SK-N-SH (cell line): ENCODE data around the gene OR4D11. TPM values are rescaled to one million over a fixed set of nuclear protein-coding genes. Genes with fewer than 3 reads are reported as not detected.

ENCODE experiments used
- CTCF ChIA-PET: fragments of 300-600, 350-600 bp; formaldehyde crosslinking; extraction: SDS; loops from one replicate; lab custom pipeline; 2021; lab: Yijun Ruan, JAX
- POLR2A ChIA-PET: fragments of 350-600 bp; sonication (Branson Sonifier 250); formaldehyde crosslinking; extraction: SDS; loops from one replicate; lab custom pipeline; 2020; ENCODE audit warnings: antibody characterized with exemption, inconsistent platforms; lab: Yijun Ruan, JAX
- DNase-seq: peaks from one replicate; pipeline ENCODE4 v3.0.0; 2012
- H2AFZ ChIP-seq: fragments of 200-600 bp; sonication (generic); 2 replicates; pipeline ENCODE4 v1.8.1; 2016; ENCODE audit warnings: antibody characterized with exemption, mild to moderate bottlenecking, low read depth
- H3F3A ChIP-seq: fragments of 200-600 bp; sonication (generic); replicated peaks from 2 replicates; pipeline ENCODE3; 2016; ENCODE audit warnings: antibody characterized with exemption, mild to moderate bottlenecking; ENCODE audit not compliant: insufficient read depth
- H3K27ac ChIP-seq, 2 experiments: fragments of 200-500 bp in 1 of 2; fragments of 200-600 bp in 1 of 2; sonication (Bioruptor generic) in 1 of 2; sonication (generic), shearing (Covaris generic) in 1 of 2; 2 replicates each; pipeline versions ENCODE4 v1.5.1 to v1.6.1; 2014 to 2016; ENCODE audit warnings: low read depth in 2 of 2, inconsistent platforms in 1 of 2, low read length in 1 of 2, mild to moderate bottlenecking in 1 of 2, mixed read lengths in 1 of 2
- H3K27me3 ChIP-seq: fragments of 200-600 bp; sonication (generic), shearing (Covaris generic); 2 replicates; pipeline ENCODE4 v1.6.1; 2016; ENCODE audit warnings: mixed run types; ENCODE audit not compliant: insufficient read depth
- H3K36me3 ChIP-seq, 2 experiments: fragments of 200-500 bp in 1 of 2; fragments of 200-600 bp in 1 of 2; sonication (Bioruptor generic) in 1 of 2; sonication (generic) in 1 of 2; replicated peaks in 1 of 2; 2 replicates each; pipeline versions ENCODE3 to v1.5.1; 2014 to 2016; ENCODE audit warnings: low read length in 1 of 2, mild to moderate bottlenecking in 1 of 2; ENCODE audit not compliant: insufficient read depth in 2 of 2, control insufficient read depth in 1 of 2
- H3K4me1 ChIP-seq, 2 experiments: fragments of 200-500 bp in 1 of 2; fragments of 200-600 bp in 1 of 2; sonication (Bioruptor generic) in 1 of 2; sonication (generic), shearing (Covaris generic) in 1 of 2; 2 replicates each; pipeline versions ENCODE4 v1.5.1 to v1.6.1; 2014 to 2016; ENCODE audit warnings: low read depth in 1 of 2, low read length in 1 of 2, mixed run types in 1 of 2; ENCODE audit not compliant: insufficient read depth in 2 of 2, control insufficient read depth in 1 of 2
- H3K4me2 ChIP-seq: fragments of 200-600 bp; sonication (generic), shearing (Covaris generic); 2 replicates; pipeline ENCODE4 v1.6.1; 2017; ENCODE audit warnings: mixed run types
- H3K4me3 ChIP-seq, 2 experiments: fragments of 200-500 bp in 1 of 2; fragments of 200-600 bp in 1 of 2; sonication (Bioruptor generic) in 1 of 2; sonication (generic), shearing (Covaris generic) in 1 of 2; 2 replicates each; pipeline versions ENCODE4 v1.5.1 to v1.8.1; 2014 to 2016; ENCODE audit warnings: low read depth in 2 of 2, inconsistent platforms in 1 of 2, low read length in 1 of 2, mild to moderate bottlenecking in 1 of 2, mixed read lengths in 1 of 2, moderate library complexity in 1 of 2
- H3K79me2 ChIP-seq: fragments of 200-600 bp; sonication (generic); 2 replicates; pipeline ENCODE4 v1.8.1; 2017; ENCODE audit warnings: mild to moderate bottlenecking; ENCODE audit not compliant: insufficient read depth
- H3K9ac ChIP-seq: fragments of 200-600 bp; sonication (generic); 2 replicates; pipeline ENCODE4 v1.6.1; 2017; ENCODE audit warnings: mixed run types
- H3K9me2 ChIP-seq: fragments of 200-600 bp; sonication (generic); 2 replicates; pipeline ENCODE4 v1.6.1; 2017; ENCODE audit warnings: mixed run types
- H3K9me3 ChIP-seq: fragments of 200-600 bp; sonication (generic); 2 replicates; pipeline ENCODE4 v1.6.1; 2017; ENCODE audit warnings: mixed run types, mild to moderate bottlenecking, moderate library complexity
- H4K20me1 ChIP-seq: fragments of 200-600 bp; sonication (generic); 2 replicates; pipeline ENCODE4 v1.6.1; 2017; ENCODE audit warnings: mild to moderate bottlenecking, mixed run types; ENCODE audit not compliant: insufficient read depth
- CHD2 ChIP-seq: fragments of 150-350 bp; IDR thresholded peaks from 2 replicates; pipeline ENCODE4 v1.6.1; 2018; ENCODE audit warnings: low read length; ENCODE audit not compliant: partially characterized antibody
- FOXM1 ChIP-seq: IDR thresholded peaks from 2 replicates; pipeline ENCODE4 v1.4.0; 2012; ENCODE audit warnings: low read depth, mild to moderate bottlenecking
- MEF2A ChIP-seq: IDR thresholded peaks from 2 replicates; pipeline ENCODE4 v1.4.0; 2012; ENCODE audit warnings: low read depth, borderline replicate concordance
- RAD21 ChIP-seq: IDR thresholded peaks from 2 replicates; pipeline ENCODE4 v1.6.1; 2012; ENCODE audit warnings: mild to moderate bottlenecking, low read length
- RCOR1 ChIP-seq: fragments of 150-350 bp; IDR thresholded peaks from 2 replicates; pipeline ENCODE4 v1.6.1; 2017; ENCODE audit warnings: antibody characterized with exemption, low read length
- polyA plus RNA-seq, 3 experiments: library from polyadenylated mRNA; depleted of rRNA; stranded (reverse); fragments of >200 nt; gene quantifications; 2 replicates each; pipeline ENCODE4 v1.2.3, GENCODE V29; 2012
- TF ChIP-seq, protein P1 (sequence below): IDR thresholded peaks from 2 replicates; pipeline ENCODE4 v1.6.1; 2012; ENCODE audit warnings: mild to moderate bottlenecking, low read depth, low read length, moderate library complexity
- TF ChIP-seq, protein P2 (sequence below): fragments of 150-350 bp; IDR thresholded peaks from 2 replicates; pipeline ENCODE4 v1.6.1; 2016; ENCODE audit warnings: mild to moderate bottlenecking, low read depth, low read length
- TF ChIP-seq, protein P3 (sequence below): IDR thresholded peaks from 2 replicates; pipeline ENCODE4 v1.4.0; 2012; ENCODE audit warnings: low read depth, borderline replicate concordance
- TF ChIP-seq, protein P4 (sequence below): fragments of 150-350 bp; IDR thresholded peaks from 2 replicates; pipeline ENCODE4 v1.6.1; 2017; ENCODE audit warnings: antibody characterized with exemption, low read length, low read depth, borderline replicate concordance
- TF ChIP-seq, protein P5 (sequence below): IDR thresholded peaks from 2 replicates; pipeline ENCODE4 v1.4.0; 2012; ENCODE audit warnings: low read depth

OR4D11 gene
- polyA plus RNA-seq, 1 of the 3 experiments (the other 2 are of a cell fraction), result not detected

DNA sequence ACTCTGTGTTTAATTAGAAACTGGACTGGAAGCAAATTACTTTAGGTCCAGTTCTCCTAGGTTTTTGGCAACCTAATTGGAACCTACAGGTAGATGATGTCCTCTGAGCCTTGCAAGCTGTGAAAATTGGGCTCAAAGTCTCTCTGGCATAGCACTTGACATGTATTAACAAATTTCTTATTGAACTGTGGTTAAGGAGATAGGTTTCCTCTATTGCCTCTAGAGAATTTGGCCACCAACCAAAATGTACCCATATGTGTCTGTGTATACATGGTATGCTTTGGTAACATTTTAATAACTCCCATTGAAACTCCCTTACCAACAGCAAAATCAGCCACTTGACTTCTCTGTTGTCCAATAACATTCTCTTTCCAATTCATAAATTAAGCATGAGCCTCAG lies 30.4 kb upstream of the OR4D11 start, which contains the start of gene OR4D10:
Gene OR4D10, plus strand, starts transcription at position 301 of the 400 bp plus-strand sequence. CDS start 4,115 bp downstream, outside the sequence.
- Histone ChIP-seq H3F3A (no peaks in the 10 kb centered on the region), H4K20me1 (no peaks in the 10 kb centered on the region)
- POLR2A ChIA-PET, result no interaction called here

More for the DNA sequence above, 30.4 kb upstream of the OR4D11 start, which contains the start of gene OR4D10:
- TF ChIP-seq MEF2A, result no peak
- TF ChIP-seq FOXM1, result no peak
- TF ChIP-seq, protein P1, sequence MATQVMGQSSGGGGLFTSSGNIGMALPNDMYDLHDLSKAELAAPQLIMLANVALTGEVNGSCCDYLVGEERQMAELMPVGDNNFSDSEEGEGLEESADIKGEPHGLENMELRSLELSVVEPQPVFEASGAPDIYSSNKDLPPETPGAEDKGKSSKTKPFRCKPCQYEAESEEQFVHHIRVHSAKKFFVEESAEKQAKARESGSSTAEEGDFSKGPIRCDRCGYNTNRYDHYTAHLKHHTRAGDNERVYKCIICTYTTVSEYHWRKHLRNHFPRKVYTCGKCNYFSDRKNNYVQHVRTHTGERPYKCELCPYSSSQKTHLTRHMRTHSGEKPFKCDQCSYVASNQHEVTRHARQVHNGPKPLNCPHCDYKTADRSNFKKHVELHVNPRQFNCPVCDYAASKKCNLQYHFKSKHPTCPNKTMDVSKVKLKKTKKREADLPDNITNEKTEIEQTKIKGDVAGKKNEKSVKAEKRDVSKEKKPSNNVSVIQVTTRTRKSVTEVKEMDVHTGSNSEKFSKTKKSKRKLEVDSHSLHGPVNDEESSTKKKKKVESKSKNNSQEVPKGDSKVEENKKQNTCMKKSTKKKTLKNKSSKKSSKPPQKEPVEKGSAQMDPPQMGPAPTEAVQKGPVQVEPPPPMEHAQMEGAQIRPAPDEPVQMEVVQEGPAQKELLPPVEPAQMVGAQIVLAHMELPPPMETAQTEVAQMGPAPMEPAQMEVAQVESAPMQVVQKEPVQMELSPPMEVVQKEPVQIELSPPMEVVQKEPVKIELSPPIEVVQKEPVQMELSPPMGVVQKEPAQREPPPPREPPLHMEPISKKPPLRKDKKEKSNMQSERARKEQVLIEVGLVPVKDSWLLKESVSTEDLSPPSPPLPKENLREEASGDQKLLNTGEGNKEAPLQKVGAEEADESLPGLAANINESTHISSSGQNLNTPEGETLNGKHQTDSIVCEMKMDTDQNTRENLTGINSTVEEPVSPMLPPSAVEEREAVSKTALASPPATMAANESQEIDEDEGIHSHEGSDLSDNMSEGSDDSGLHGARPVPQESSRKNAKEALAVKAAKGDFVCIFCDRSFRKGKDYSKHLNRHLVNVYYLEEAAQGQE, result no peak
- TF ChIP-seq RAD21, result no peak
- TF ChIP-seq, protein P2, sequence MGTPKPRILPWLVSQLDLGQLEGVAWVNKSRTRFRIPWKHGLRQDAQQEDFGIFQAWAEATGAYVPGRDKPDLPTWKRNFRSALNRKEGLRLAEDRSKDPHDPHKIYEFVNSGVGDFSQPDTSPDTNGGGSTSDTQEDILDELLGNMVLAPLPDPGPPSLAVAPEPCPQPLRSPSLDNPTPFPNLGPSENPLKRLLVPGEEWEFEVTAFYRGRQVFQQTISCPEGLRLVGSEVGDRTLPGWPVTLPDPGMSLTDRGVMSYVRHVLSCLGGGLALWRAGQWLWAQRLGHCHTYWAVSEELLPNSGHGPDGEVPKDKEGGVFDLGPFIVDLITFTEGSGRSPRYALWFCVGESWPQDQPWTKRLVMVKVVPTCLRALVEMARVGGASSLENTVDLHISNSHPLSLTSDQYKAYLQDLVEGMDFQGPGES, result no peak
- TF ChIP-seq, protein P3, sequence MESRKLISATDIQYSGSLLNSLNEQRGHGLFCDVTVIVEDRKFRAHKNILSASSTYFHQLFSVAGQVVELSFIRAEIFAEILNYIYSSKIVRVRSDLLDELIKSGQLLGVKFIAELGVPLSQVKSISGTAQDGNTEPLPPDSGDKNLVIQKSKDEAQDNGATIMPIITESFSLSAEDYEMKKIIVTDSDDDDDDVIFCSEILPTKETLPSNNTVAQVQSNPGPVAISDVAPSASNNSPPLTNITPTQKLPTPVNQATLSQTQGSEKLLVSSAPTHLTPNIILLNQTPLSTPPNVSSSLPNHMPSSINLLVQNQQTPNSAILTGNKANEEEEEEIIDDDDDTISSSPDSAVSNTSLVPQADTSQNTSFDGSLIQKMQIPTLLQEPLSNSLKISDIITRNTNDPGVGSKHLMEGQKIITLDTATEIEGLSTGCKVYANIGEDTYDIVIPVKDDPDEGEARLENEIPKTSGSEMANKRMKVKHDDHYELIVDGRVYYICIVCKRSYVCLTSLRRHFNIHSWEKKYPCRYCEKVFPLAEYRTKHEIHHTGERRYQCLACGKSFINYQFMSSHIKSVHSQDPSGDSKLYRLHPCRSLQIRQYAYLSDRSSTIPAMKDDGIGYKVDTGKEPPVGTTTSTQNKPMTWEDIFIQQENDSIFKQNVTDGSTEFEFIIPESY, result no peak
- TF ChIP-seq RCOR1, result no peak
- TF ChIP-seq, protein P4, sequence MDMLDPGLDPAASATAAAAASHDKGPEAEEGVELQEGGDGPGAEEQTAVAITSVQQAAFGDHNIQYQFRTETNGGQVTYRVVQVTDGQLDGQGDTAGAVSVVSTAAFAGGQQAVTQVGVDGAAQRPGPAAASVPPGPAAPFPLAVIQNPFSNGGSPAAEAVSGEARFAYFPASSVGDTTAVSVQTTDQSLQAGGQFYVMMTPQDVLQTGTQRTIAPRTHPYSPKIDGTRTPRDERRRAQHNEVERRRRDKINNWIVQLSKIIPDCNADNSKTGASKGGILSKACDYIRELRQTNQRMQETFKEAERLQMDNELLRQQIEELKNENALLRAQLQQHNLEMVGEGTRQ, result no peak
- TF ChIP-seq CHD2, result no peak
- TF ChIP-seq, protein P5, sequence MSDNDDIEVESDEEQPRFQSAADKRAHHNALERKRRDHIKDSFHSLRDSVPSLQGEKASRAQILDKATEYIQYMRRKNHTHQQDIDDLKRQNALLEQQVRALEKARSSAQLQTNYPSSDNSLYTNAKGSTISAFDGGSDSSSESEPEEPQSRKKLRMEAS, result no peak
- CTCF ChIA-PET, result no interaction called here
- no peak within 1 kb of the TSS for H3K4me2 ChIP-seq
- H3K4me3 ChIP-seq, result no peak within 1 kb of the TSS
- H3K9ac ChIP-seq, result no peak within 1 kb of the TSS
- H3K27ac ChIP-seq, result no peak within 1 kb of the TSS
- H2AFZ ChIP-seq, result no peak within 1 kb of the TSS
- no peaks in the 10 kb centered on the region for H3K27me3 ChIP-seq
- no peaks in the 10 kb centered on the region for H3K9me2 ChIP-seq
- no peaks in the 10 kb centered on the region for H3K79me2 ChIP-seq
- no peak for DNase-seq
- no peaks in the 10 kb centered on the region for H3K9me3 ChIP-seq
- no peaks in the 10 kb centered on the region for H3K36me3 ChIP-seq
- H3K4me1 ChIP-seq, result no peaks in the 10 kb centered on the region
